SK-N-SH treated with all-trans-retinoic acid at 6 μM for 48 hours (cell line): ENCODE measurements around the gene MESP2.

ENCODE experiments used
- ATAC-seq: fragments of 200-7000 bp; cut with Tn5 transposase; 3 replicates; pipeline ENCODE4 v1.9.1; 2020; ENCODE audit warnings: mild to moderate bottlenecking, moderate library complexity
- ARNTL ChIP-seq: fragments of 450-650 bp; formaldehyde crosslinking; IDR thresholded peaks from 2 replicates; pipeline ENCODE4 v1.5.0; 2020; ENCODE audit warnings: low read depth, mild to moderate bottlenecking, moderate library complexity, borderline replicate concordance
- BACH2 ChIP-seq: fragments of 250-450 bp; sonication (Bioruptor Pico); IDR thresholded peaks from 2 replicates; pipeline ENCODE4 v1.9.0; 2021; ENCODE audit warnings: mild to moderate bottlenecking, borderline replicate concordance
- ESRRG ChIP-seq: fragments of 250-450 bp; sonication (Bioruptor Pico); IDR thresholded peaks from 2 replicates; pipeline ENCODE4 v1.6.1; 2021; ENCODE audit warnings: mild to moderate bottlenecking
- GLIS3 ChIP-seq: fragments of 250-450 bp; sonication (Bioruptor Pico); IDR thresholded peaks from 2 replicates; pipeline ENCODE4 v1.5.0; 2020; ENCODE audit warnings: mild to moderate bottlenecking, moderate library complexity
- ISL1 ChIP-seq: fragments of 250-450 bp; sonication (Bioruptor Pico); IDR thresholded peaks from 2 replicates; pipeline ENCODE4 v2.1.2; 2022; ENCODE audit warnings: mild to moderate bottlenecking, moderate library complexity
- OSR1 ChIP-seq: fragments of 250-450 bp; sonication (Bioruptor Pico); IDR thresholded peaks from 2 replicates; pipeline ENCODE4 v1.8.0; 2022; ENCODE audit warnings: moderate library complexity, mild to moderate bottlenecking, inconsistent platforms
- PPARA ChIP-seq: fragments of 250-450 bp; sonication (Bioruptor Pico); IDR thresholded peaks from 2 replicates; pipeline ENCODE4 v1.5.0; 2020; ENCODE audit warnings: mild to moderate bottlenecking, borderline replicate concordance
- RARB ChIP-seq: fragments of 250-450 bp; sonication (Bioruptor Pico); IDR thresholded peaks from 2 replicates; pipeline ENCODE4 v1.8.0; 2021; ENCODE audit warnings: mild to moderate bottlenecking, moderate library complexity
- SNAI2 ChIP-seq: fragments of 250-450 bp; sonication (Bioruptor Pico); IDR thresholded peaks from 2 replicates; pipeline ENCODE4 v1.5.0; 2020; ENCODE audit warnings: mild to moderate bottlenecking, moderate library complexity
- TCF4 ChIP-seq: fragments of 250-450 bp; sonication (Bioruptor Pico); IDR thresholded peaks from 2 replicates; pipeline ENCODE4 v1.8.0; 2021; ENCODE audit warnings: mild to moderate bottlenecking, moderate library complexity, borderline replicate concordance
- TOX ChIP-seq: fragments of 250-450 bp; sonication (Bioruptor Pico); IDR thresholded peaks from 2 replicates; pipeline ENCODE4 v1.8.0; 2021; ENCODE audit warnings: mild to moderate bottlenecking, moderate library complexity, borderline replicate concordance
- ZC3H10 ChIP-seq: fragments of 250-450 bp; sonication (Bioruptor Pico); IDR thresholded peaks from 2 replicates; pipeline ENCODE4 v1.5.1; 2021; ENCODE audit warnings: mild to moderate bottlenecking, moderate library complexity
- ZFP3 ChIP-seq: fragments of 250-450 bp; sonication (Bioruptor Pico); IDR thresholded peaks from 2 replicates; pipeline ENCODE4 v1.5.0; 2020; ENCODE audit warnings: mild to moderate bottlenecking, moderate library complexity
- ZFP30 ChIP-seq: fragments of 450-650 bp; formaldehyde crosslinking; IDR thresholded peaks from 2 replicates; pipeline ENCODE4 v1.5.0; 2022; ENCODE audit warnings: mild to moderate bottlenecking, moderate library complexity
- ZNF565 ChIP-seq: fragments of 450-650 bp; formaldehyde crosslinking; conservative IDR thresholded peaks from 2 replicates; pipeline ENCODE4 v1.5.0; 2020; ENCODE audit warnings: low read depth, mild to moderate bottlenecking, moderate library complexity
- ZNF70 ChIP-seq: fragments of 450-650 bp; formaldehyde crosslinking; IDR thresholded peaks from 2 replicates; pipeline ENCODE4 v1.5.0; 2020; ENCODE audit warnings: mild to moderate bottlenecking, moderate library complexity
- ZNF8 ChIP-seq: fragments of 450-650 bp; formaldehyde crosslinking; IDR thresholded peaks from 2 replicates; pipeline ENCODE4 v1.5.0; 2020; ENCODE audit warnings: mild to moderate bottlenecking, moderate library complexity
- TF ChIP-seq, protein P1 (sequence below): fragments of 250-450 bp; sonication (Bioruptor Pico); IDR thresholded peaks from 2 replicates; pipeline ENCODE4 v1.5.0; 2020; ENCODE audit warnings: mild to moderate bottlenecking, moderate library complexity
- TF ChIP-seq, protein P2 (sequence below): fragments of 250-450 bp; sonication (Bioruptor Pico); IDR thresholded peaks from 2 replicates; pipeline ENCODE4 v1.8.0; 2020; ENCODE audit warnings: mild to moderate bottlenecking, moderate library complexity, borderline replicate concordance
- TF ChIP-seq, protein P3 (sequence below): fragments of 250-450 bp; sonication (Bioruptor Pico); IDR thresholded peaks from 2 replicates; pipeline ENCODE4 v1.5.1; 2020; ENCODE audit warnings: low read depth, mild to moderate bottlenecking, moderate library complexity
- TF ChIP-seq, protein P4 (sequence below): fragments of 250-450 bp; sonication (Bioruptor Pico); IDR thresholded peaks from 2 replicates; pipeline ENCODE4 v1.8.0; 2021; ENCODE audit warnings: low read depth, mild to moderate bottlenecking, moderate library complexity, borderline replicate concordance

Gene MESP2

DNA sequence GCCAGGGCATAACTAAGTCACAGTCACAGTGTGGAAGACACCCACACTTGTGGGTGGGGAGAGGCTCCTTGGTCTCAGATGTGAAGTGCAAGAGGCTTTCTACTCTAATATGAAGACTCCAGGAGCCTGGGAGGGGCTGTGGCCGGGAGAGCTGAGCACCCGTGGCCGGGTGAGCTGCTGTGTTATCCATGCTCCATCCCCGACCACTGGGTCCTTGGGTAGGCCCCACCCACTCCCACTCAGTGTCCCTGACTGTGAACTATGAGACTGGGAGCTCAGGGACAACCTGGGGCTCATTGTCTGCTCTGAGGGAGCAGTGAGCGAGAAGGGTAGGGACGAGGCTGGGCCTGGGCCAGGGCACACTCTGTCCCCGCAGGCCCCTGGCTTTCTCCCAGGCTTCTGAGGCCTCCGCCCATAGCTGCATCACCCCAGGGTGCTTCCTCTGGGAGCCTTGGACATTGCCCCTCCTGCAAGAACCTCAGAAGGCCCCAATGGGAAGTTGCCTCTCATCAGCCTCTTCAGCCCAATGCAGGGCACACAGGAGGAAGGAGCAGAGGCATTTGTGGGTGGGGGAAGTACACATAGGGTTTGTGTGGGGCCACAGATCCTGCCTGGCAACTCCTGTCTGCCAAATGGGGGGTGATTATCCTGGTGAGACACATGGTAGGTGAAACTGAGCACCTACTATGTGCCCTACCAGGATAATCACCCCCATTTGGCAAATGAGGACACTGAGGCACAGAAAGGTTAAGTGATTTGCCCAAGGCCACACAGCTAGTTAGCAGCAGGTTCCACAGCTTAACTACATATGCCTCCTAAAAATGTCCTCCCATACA is 36.1 kb downstream of the MESP2 start (continued):
- TF ChIP-seq, protein P1, sequence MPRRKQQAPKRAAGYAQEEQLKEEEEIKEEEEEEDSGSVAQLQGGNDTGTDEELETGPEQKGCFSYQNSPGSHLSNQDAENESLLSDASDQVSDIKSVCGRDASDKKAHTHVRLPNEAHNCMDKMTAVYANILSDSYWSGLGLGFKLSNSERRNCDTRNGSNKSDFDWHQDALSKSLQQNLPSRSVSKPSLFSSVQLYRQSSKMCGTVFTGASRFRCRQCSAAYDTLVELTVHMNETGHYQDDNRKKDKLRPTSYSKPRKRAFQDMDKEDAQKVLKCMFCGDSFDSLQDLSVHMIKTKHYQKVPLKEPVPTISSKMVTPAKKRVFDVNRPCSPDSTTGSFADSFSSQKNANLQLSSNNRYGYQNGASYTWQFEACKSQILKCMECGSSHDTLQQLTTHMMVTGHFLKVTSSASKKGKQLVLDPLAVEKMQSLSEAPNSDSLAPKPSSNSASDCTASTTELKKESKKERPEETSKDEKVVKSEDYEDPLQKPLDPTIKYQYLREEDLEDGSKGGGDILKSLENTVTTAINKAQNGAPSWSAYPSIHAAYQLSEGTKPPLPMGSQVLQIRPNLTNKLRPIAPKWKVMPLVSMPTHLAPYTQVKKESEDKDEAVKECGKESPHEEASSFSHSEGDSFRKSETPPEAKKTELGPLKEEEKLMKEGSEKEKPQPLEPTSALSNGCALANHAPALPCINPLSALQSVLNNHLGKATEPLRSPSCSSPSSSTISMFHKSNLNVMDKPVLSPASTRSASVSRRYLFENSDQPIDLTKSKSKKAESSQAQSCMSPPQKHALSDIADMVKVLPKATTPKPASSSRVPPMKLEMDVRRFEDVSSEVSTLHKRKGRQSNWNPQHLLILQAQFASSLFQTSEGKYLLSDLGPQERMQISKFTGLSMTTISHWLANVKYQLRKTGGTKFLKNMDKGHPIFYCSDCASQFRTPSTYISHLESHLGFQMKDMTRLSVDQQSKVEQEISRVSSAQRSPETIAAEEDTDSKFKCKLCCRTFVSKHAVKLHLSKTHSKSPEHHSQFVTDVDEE (CRISPR knock-in tag) = no peak
- TF ChIP-seq OSR1 = no peak
- TF ChIP-seq, all 23 proteins: peak for 0

DNA sequence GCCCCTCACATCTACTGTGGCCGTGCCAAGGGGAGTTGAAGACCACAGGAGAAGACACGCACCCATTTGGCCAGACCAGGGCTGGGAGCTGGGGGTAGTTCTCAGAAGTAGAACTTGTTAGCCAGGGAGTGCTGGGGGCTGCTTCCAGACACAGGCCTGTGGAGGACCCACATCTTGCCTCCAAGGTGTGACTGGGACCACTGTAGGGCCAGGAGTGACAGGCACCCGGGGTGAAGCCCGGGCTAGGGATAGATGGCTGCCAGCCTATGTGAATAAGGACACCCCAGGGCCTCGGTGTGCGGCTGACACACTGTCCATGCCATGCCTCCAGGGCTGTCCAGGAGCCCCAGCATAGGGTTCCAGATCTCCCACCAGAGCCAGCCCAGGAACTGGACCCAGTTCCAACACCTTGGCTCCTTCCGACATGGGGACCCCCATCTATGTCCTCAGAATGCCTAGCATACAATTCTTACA is 36.8 kb downstream of the MESP2 start:
- TF ChIP-seq TOX (CRISPR knock-in tag) (no peak), TCF4 (CRISPR knock-in tag) (no peak), ZFP30 (CRISPR knock-in tag) (no peak), ZNF8 (CRISPR knock-in tag) (no peak)
- TF ChIP-seq, protein P1 (CRISPR knock-in tag) = no peak
- no peak for ATAC-seq

DNA sequence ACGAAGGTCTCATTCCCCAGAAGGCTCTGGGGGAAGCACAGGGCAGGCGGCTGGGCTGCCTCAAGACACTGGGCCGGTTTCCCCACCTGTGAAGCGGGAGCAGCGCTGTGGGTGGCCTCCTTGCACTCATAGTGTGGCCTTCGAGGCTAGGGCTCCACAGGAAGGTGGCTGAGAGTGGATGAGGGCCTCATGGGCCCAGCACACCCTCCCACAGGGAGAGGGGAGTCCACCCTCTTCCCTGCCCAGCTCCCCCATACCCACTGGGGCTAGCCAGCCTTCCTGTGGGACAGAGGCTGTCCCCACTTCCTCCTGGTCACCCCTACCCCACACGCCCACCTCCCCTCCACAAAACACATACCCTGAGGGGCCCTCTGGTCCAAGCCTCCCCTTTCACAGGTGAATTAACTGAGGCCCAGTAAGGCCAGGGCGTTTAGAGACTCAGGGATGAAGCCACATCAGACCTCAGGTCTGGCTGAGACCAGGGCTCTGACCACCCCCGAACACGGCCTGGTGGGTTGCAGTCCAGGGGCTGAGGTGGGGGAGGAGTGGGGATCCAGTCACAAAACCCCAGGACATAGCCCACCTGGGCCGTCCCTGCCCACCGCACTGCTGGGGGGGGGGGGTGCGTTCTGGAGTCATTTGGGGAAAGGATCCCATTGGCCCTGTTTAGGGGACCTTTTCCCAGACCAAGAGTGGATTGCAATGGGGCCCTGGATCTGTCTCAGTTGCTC is 37.4 kb downstream of the MESP2 start:
- no peak; the same call in 2 of the 3 replicates for ATAC-seq

More for the DNA sequence above, 37.4 kb downstream of the MESP2 start:
- TF ChIP-seq ZFP3 (CRISPR knock-in tag) (no peak), TOX (CRISPR knock-in tag) (no peak), ZFP30 (CRISPR knock-in tag) (no peak), BACH2 (CRISPR knock-in tag) (no peak), ESRRG (CRISPR knock-in tag) (no peak), ZNF565 (CRISPR knock-in tag) (no peak), GLIS3 (no peak), ARNTL (CRISPR knock-in tag) (no peak), ZNF8 (CRISPR knock-in tag) (no peak), ZC3H10 (CRISPR knock-in tag) (no peak), ISL1 (CRISPR knock-in tag) (no peak), ZNF70 (CRISPR knock-in tag) (no peak), PPARA (CRISPR knock-in tag) (no peak), SNAI2 (CRISPR knock-in tag) (no peak), RARB (CRISPR knock-in tag) (no peak)
- TF ChIP-seq, protein P2, sequence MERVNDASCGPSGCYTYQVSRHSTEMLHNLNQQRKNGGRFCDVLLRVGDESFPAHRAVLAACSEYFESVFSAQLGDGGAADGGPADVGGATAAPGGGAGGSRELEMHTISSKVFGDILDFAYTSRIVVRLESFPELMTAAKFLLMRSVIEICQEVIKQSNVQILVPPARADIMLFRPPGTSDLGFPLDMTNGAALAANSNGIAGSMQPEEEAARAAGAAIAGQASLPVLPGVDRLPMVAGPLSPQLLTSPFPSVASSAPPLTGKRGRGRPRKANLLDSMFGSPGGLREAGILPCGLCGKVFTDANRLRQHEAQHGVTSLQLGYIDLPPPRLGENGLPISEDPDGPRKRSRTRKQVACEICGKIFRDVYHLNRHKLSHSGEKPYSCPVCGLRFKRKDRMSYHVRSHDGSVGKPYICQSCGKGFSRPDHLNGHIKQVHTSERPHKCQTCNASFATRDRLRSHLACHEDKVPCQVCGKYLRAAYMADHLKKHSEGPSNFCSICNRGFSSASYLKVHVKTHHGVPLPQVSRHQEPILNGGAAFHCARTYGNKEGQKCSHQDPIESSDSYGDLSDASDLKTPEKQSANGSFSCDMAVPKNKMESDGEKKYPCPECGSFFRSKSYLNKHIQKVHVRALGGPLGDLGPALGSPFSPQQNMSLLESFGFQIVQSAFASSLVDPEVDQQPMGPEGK (CRISPR knock-in tag) = no peak
- TF ChIP-seq, protein P3, sequence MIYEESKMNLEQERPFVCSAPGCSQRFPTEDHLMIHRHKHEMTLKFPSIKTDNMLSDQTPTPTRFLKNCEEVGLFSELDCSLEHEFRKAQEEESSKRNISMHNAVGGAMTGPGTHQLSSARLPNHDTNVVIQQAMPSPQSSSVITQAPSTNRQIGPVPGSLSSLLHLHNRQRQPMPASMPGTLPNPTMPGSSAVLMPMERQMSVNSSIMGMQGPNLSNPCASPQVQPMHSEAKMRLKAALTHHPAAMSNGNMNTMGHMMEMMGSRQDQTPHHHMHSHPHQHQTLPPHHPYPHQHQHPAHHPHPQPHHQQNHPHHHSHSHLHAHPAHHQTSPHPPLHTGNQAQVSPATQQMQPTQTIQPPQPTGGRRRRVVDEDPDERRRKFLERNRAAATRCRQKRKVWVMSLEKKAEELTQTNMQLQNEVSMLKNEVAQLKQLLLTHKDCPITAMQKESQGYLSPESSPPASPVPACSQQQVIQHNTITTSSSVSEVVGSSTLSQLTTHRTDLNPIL (CRISPR knock-in tag) = no peak
- TF ChIP-seq, protein P4, sequence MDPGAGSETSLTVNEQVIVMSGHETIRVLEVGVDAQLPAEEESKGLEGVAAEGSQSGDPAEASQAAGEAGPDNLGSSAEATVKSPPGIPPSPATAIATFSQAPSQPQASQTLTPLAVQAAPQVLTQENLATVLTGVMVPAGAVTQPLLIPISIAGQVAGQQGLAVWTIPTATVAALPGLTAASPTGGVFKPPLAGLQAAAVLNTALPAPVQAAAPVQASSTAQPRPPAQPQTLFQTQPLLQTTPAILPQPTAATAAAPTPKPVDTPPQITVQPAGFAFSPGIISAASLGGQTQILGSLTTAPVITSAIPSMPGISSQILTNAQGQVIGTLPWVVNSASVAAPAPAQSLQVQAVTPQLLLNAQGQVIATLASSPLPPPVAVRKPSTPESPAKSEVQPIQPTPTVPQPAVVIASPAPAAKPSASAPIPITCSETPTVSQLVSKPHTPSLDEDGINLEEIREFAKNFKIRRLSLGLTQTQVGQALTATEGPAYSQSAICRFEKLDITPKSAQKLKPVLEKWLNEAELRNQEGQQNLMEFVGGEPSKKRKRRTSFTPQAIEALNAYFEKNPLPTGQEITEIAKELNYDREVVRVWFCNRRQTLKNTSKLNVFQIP (CRISPR knock-in tag) = no peak
- TF ChIP-seq, protein P1 (CRISPR knock-in tag) = no peak
